K562 (cell line): ENCODE data around the gene IL17RA. TPM values are rescaled to one million over a fixed set of nuclear protein-coding genes. Genes with fewer than 3 reads are reported as not detected.

Experiments
- CBFA2T3 ChIP-seq: fragments of 450-650 bp; IDR thresholded peaks from 2 replicates; pipeline ENCODE4 v1.6.1; 2017
- FOXP1 ChIP-seq: sonication (generic); formaldehyde crosslinking; IDR thresholded peaks from 2 replicates; pipeline ENCODE4 v1.8.0; 2022; ENCODE audit warnings: mild to moderate bottlenecking, missing genetic modification reagents
- GMEB1 ChIP-seq: fragments of 250-450 bp; sonication (Bioruptor Pico); IDR thresholded peaks from 2 replicates; pipeline ENCODE4 v1.4.0; 2020; ENCODE audit warnings: mild to moderate bottlenecking
- L3MBTL2 ChIP-seq: fragments of 450-650 bp; IDR thresholded peaks from 2 replicates; pipeline ENCODE4 v1.6.1; 2016; ENCODE audit warnings: mild to moderate bottlenecking, moderate library complexity
- MXI1 ChIP-seq: IDR thresholded peaks from 2 replicates; pipeline ENCODE4 v1.6.1; 2011; ENCODE audit warnings: low read depth, mild to moderate bottlenecking, improper control_type of control experiment, low read length
- NFIX ChIP-seq: fragments of 250-450 bp; sonication (Bioruptor Pico); IDR thresholded peaks from 2 replicates; pipeline ENCODE4 v1.4.0; 2020; ENCODE audit warnings: low read depth, mild to moderate bottlenecking, moderate library complexity
- NFXL1 ChIP-seq: fragments of 450-650 bp; formaldehyde crosslinking; IDR thresholded peaks from 2 replicates; pipeline ENCODE4 v1.4.0; 2021; ENCODE audit warnings: mild to moderate bottlenecking
- NUFIP1 ChIP-seq: fragments of 450-650 bp; IDR thresholded peaks from 2 replicates; pipeline ENCODE4 v1.6.1; 2018; ENCODE audit not compliant: partially characterized antibody
- SMC3 ChIP-seq: conservative IDR thresholded peaks from 2 replicates; pipeline ENCODE4 v1.6.1; 2011; ENCODE audit warnings: low read depth, low read length, improper control_type of control experiment; ENCODE audit not compliant: insufficient read depth
- SOX6 ChIP-seq: fragments of 450-650 bp; IDR thresholded peaks from 2 replicates; pipeline ENCODE4 v1.6.1; 2014; ENCODE audit warnings: mild to moderate bottlenecking
- SREBF2 ChIP-seq: sonication (generic); formaldehyde crosslinking; IDR thresholded peaks from 2 replicates; pipeline ENCODE4 v1.4.0; 2020; ENCODE audit warnings: mild to moderate bottlenecking, missing genetic modification reagents
- TSC22D4 ChIP-seq: fragments of 450-650 bp; IDR thresholded peaks from 2 replicates; pipeline ENCODE4 v1.6.1; 2016; ENCODE audit warnings: missing genetic modification characterization, missing biosample characterization, control low read depth
- TSHZ1 ChIP-seq: fragments of 250-450 bp; sonication (Bioruptor Pico); IDR thresholded peaks from 2 replicates; pipeline ENCODE4 v1.4.0; 2020; ENCODE audit warnings: mild to moderate bottlenecking, moderate library complexity
- ZBTB2 ChIP-seq: fragments of 450-650 bp; IDR thresholded peaks from 2 replicates; pipeline ENCODE4 v1.6.1; 2016; ENCODE audit warnings: antibody characterized with exemption
- ZFX ChIP-seq: sonication (generic); formaldehyde crosslinking; IDR thresholded peaks from 2 replicates; pipeline ENCODE4 v1.8.0; 2022; ENCODE audit warnings: mild to moderate bottlenecking, missing genetic modification reagents, moderate library complexity
- ZNF609 ChIP-seq: sonication (generic); formaldehyde crosslinking; IDR thresholded peaks from 2 replicates; pipeline ENCODE4 v1.8.1; 2023; ENCODE audit warnings: missing genetic modification reagents, mild to moderate bottlenecking, borderline replicate concordance
- ZNF695 ChIP-seq: fragments of 450-650 bp; formaldehyde crosslinking; IDR thresholded peaks from 2 replicates; pipeline ENCODE4 v1.4.0; 2020; ENCODE audit warnings: mild to moderate bottlenecking, moderate library complexity
- polyA plus RNA-seq, 8 experiments: library from polyadenylated mRNA; depleted of rRNA in 4 of 8; stranded (reverse) in 5 of 8; unstranded in 3 of 8; fragments of >200 nt; fragmentation: Nextera tagmentation in 2 of 8; fragmentation: Illumina TruSeq in 1 of 8; extraction: Ambion mirVana in 2 of 8; extraction: Trizol in 1 of 8; gene quantifications; 2 replicates each; pipeline versions ENCODE4 v1.2.1 to v1.2.3, GENCODE V29; 2011 to 2014; ENCODE audit warnings: inconsistent platforms in 1 of 8, missing spikeins in 1 of 8
- total RNA-seq, 7 experiments: library from RNA; depleted of rRNA in 6 of 7; stranded (reverse); fragments of >200 nt in 6 of 7; fragmentation: Illumina TruSeq in 2 of 7; extraction: Trizol in 2 of 7; gene quantifications; 2 replicates each; pipeline versions ENCODE4 v1.2.1 to v1.2.3, GENCODE V29; 2011 to 2021; ENCODE audit warnings: low replicate concordance in 1 of 7

The IL17RA gene
- total and polyA plus RNA-seq, 9 of the 15 experiments (the other 6 are each of a cell fraction or from before 2014, with no cell fraction given): 0.17 to 11.8 (median 3.7) TPM

- TF ChIP-seq SOX6: no peak
- TF ChIP-seq NFIX (CRISPR knock-in tag): no peak
- TF ChIP-seq ZNF695: no peak
- no peak for TF ChIP-seq NUFIP1
- TF ChIP-seq ZNF609: no peak
- no peak for TF ChIP-seq ZBTB2
- 0 out of 2 replicates have a peak, but pooled peaks have one; percentile 32 for TF ChIP-seq FOXP1
- no peak for TF ChIP-seq TSHZ1 (CRISPR knock-in tag)
- TF ChIP-seq GMEB1 (CRISPR knock-in tag): 0 out of 2 replicates have a peak, but pooled peaks have one; percentile 32
- TF ChIP-seq L3MBTL2: peak; percentile 87
- no peak for TF ChIP-seq SREBF2 (CRISPR knock-in tag)
- no peak for TF ChIP-seq SMC3
- 0 out of 2 replicates have a peak, but pooled peaks have one; percentile 13 for TF ChIP-seq CBFA2T3
- TF ChIP-seq NFXL1 (CRISPR knock-in tag): no peak
- TF ChIP-seq TSC22D4: no peak
- 0 out of 2 replicates have a peak, but pooled peaks have one; percentile 23 for TF ChIP-seq MXI1
- TF ChIP-seq ZFX (CRISPR knock-in tag): peak; percentile 70
Measured at GRCh38 chr22:17084554-17085276, at the start of gene IL17RA (continued).
